ENCODE measurements around the gene FGF2. TPM values are rescaled to one million over a fixed set of nuclear protein-coding genes. Genes with fewer than 3 reads are reported as not detected.

The FGF2 gene
- polyA plus RNA-seq, 1 of the 3 experiments (the other 2 are of a cell fraction), result 11.1 TPM

Other genes with a start within 250 kb of the FGF2 start
- not detected in 2 replicates for gene IL21, start 205.8 kb upstream of the FGF2 start, polyA plus RNA-seq (2012; rRNA removed)
- gene BBS12, start 94.1 kb upstream of the FGF2 start, polyA plus RNA-seq (2012; rRNA removed), result 1.5 and 2.1 TPM in 2 replicates
- gene NUDT6, start 95.8 kb downstream of the FGF2 start, polyA plus RNA-seq (2012; rRNA removed), result 10.1 and 10.5 TPM in 2 replicates

Measured in SK-N-SH (cell line).